Ishikawa (cell line): Measurements from ENCODE around the gene STH.

Experiments
- CEBPB ChIP-seq: IDR thresholded peaks from 2 replicates; pipeline ENCODE4 v1.6.1; 2012
- EGR1 ChIP-seq: IDR thresholded peaks from 2 replicates; pipeline ENCODE4 v1.6.1; 2012
- EP300 ChIP-seq: IDR thresholded peaks from 2 replicates; pipeline ENCODE4 v1.6.1; 2012; ENCODE audit warnings: borderline replicate concordance
- FOXM1 ChIP-seq: IDR thresholded peaks from 2 replicates; pipeline ENCODE4 v1.6.1; 2012; ENCODE audit warnings: low read depth, borderline replicate concordance
- NFIC ChIP-seq: IDR thresholded peaks from 2 replicates; pipeline ENCODE4 v1.6.1; 2012
- RAD21 ChIP-seq: IDR thresholded peaks from 2 replicates; pipeline ENCODE4 v1.6.1; 2012; ENCODE audit warnings: low read depth
- REST ChIP-seq: IDR thresholded peaks from 2 replicates; pipeline ENCODE4 v1.6.1; 2012; ENCODE audit warnings: low read depth, mild to moderate bottlenecking
- TAF1 ChIP-seq: IDR thresholded peaks from 2 replicates; pipeline ENCODE4 v1.6.1; 2012; ENCODE audit warnings: low read depth, mild to moderate bottlenecking
- TCF12 ChIP-seq: IDR thresholded peaks from 2 replicates; pipeline ENCODE4 v1.6.1; 2012; ENCODE audit warnings: low read depth
- TEAD4 ChIP-seq: IDR thresholded peaks from 2 replicates; pipeline ENCODE4 v1.6.1; 2012
- YY1 ChIP-seq: IDR thresholded peaks from 2 replicates; pipeline ENCODE4 v1.6.1; 2012; ENCODE audit warnings: low read depth
- ZBTB7A ChIP-seq: IDR thresholded peaks from 2 replicates; pipeline ENCODE4 v1.6.1; 2012; ENCODE audit warnings: low read depth
- TF ChIP-seq, protein P1 (sequence below): IDR thresholded peaks from 2 replicates; pipeline ENCODE4 v1.6.1; 2012
- TF ChIP-seq, protein P2 (sequence below): IDR thresholded peaks from 2 replicates; pipeline ENCODE4 v1.6.1; 2012

DNA sequence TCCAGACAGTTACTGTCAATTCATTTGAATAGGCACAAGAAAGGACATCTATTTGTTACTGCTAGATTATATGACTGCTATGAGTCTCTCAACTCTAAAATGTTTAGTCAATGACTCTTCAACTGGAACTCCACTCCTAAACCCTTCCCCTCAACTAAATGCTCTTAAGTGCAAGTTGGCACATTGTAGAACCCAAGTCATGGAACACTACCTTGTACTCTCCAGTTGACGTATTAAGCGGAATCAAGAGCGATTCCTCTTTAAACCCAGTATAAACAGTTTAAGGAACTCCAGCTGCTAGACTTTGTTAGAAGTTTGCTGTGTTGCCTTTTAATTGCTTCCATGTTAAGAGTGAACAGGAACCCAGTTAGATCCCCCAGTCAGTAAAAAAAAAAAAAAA, 44.6 kb downstream of the STH start:
- no peak for TF ChIP-seq CEBPB
- no peak for TF ChIP-seq TEAD4
- TF ChIP-seq TAF1, result no peak
- TF ChIP-seq NFIC, result no peak
- TF ChIP-seq EGR1, result no peak
- TF ChIP-seq YY1, result no peak
- no peak for TF ChIP-seq FOXM1
- TF ChIP-seq, protein P1, sequence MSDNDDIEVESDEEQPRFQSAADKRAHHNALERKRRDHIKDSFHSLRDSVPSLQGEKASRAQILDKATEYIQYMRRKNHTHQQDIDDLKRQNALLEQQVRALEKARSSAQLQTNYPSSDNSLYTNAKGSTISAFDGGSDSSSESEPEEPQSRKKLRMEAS, result no peak
- no peak for TF ChIP-seq TCF12
- TF ChIP-seq EP300, result no peak
- TF ChIP-seq RAD21, result no peak
- no peak for TF ChIP-seq REST
- TF ChIP-seq ZBTB7A, result no peak
- TF ChIP-seq, protein P2, sequence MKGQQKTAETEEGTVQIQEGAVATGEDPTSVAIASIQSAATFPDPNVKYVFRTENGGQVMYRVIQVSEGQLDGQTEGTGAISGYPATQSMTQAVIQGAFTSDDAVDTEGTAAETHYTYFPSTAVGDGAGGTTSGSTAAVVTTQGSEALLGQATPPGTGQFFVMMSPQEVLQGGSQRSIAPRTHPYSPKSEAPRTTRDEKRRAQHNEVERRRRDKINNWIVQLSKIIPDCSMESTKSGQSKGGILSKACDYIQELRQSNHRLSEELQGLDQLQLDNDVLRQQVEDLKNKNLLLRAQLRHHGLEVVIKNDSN, result no peak
